GM18858 (cell line): ENCODE measurements around the gene EFS.

Source experiments
- ATAC-seq: cut with Tn5 transposase; IDR thresholded peaks from one replicate; pipeline ENCODE4 v1.9.1; 2021; ENCODE audit not compliant: unreplicated experiment

Gene EFS

GRCh38 chr14:23306412-23307145 lies 58.4 kb downstream of the EFS start, which contains the start of gene BCL2L2:
Gene BCL2L2 (plus strand): TSS chr14:23306833. CDS start chr14:23307768, 935 bp downstream.
- ATAC-seq, result no peak
